ENCODE data around the gene STAM2.
"Not testable (repeated sequence)": the region's sequence is repeated elsewhere in the genome, so short reads cannot be mapped to it uniquely, and the experiment has no call there.

Gene STAM2

DNA sequence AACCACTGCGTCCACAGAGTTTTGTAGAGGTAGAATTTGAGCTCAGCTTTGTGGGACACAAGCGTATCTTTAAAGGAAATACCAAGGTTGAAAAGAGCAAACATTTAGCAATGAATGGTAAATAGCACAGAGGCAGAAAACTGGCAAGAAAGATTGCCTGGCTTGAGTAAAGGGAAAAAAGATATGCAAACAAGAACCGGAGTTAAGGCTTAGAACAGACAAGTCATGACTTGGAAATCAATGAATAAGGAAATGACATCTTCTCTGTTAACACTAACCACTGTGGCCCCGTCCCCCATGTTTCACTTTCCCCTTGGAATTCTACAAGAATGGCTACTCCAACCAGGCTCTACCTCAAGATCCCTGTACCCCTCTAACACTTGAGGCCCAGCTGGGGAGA lies 3.8 kb downstream of the STAM2 start:
- no peak for FAIRE-seq

DNA sequence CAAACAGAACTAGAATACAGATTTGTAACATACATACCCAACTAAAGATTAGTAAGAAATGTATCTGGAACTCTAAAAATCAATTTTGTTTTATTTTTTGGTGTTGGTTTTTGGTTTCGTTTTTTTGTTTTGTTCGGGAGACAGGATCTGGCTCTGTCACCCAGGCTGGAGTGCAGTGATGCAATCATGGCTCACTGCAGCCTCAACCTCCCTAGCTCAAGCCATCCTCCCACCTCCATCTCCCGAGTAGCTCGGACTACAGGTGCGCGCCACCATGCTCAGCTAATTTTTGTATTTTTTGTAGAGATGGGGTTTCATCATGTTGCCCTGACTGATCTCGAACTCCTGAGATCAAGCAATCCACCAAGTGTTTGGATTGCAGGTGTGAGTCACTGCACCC lies 6.4 kb downstream of the STAM2 start:
- FAIRE-seq = not testable (repeated sequence)

DNA sequence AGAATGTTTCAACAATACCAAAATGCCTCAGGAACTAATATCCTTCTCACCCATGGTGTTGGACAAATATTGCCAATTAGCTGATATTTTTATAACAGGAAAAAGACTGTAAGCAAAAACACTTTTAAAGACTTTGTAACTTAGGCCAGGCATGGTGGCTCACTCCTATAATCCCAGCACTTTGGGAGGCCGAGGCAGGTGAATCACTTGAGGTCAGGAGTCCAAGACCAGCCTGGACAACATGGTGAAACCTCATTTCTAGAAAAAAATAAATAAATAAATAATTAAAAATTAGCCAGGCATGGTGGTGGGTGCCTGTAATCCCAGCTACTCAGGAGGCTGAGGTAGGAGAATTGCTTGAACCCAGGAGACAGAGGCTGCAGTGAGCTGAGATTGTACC lies 8.1 kb downstream of the STAM2 start:
- FAIRE-seq = not testable (repeated sequence)

DNA sequence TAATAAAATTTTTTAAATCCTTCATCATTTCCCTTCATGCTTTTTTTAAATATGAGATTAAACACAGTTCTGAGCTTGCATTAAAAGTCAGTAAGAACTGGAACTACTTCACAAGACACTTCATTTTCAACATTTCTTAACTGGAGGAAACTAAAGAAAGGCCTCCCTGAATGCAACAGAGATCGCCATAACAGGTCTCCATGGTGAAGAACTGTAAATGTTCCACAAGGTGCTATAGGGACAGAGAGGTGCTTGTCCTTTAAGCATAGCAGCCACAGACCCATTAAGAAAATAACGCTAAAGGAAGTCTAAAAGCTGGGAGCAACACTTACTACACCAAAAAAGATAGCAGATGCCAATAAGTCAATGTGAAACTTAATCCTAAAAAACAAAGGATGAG lies 8.5 kb downstream of the STAM2 start:
- no peak for FAIRE-seq

DNA sequence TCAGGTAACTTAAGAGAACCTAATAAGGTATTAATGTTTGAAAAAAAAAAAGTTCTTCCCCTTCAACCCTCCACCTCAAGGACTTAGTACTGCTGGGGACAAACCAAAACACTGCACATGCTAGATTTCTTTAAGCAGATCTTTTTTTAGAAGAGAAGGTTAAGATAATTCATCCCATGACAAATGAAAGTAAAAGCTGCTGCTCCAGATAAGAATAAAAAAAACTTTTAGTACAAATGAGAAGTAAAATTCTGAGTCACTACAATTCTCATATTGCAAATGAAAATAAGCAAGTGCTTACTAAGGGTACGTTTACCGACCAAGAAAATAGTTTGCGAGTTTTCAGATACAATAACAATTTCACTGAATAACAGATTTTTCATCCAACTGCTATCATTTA lies 8.9 kb downstream of the STAM2 start:
- peak; percentile 60 for FAIRE-seq

DNA sequence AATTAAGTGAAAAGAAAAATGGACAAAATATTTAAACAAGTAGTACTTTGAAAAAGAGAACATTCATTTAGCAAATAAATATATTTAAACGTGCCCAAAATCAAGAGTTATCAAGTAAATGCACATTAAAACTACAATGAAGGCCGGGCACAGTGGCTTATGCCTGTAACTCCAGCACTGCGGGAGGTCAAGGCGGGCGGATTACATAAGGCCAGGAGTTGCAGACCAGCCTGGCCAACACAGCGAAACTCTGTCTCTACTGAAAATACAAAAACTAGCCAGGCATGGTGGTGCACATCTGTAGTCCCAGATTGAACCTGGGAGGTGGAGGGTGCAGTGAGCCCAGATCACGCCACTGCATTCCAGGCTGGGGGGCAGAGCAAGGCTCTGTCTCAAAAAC lies 9.8 kb downstream of the STAM2 start:
- FAIRE-seq = no peak

DNA sequence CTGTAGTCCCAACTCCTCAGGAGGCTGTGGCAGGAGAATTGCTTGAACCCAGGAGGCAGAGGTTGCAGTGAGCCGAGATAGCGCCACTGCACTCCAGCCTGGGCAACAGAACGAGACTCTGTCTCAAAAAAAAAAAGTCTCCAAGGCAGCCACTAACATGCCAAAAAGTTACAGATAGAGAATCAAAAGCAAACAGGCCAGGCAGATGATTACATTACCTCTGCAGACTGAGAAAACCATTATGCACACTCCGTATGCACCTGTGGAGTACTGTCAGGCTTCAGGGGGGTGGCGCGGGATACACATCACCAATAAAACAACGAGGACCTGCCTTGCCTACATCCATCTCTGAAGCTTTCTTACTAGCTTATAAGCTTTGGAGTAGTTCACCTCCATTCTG lies 10.3 kb downstream of the STAM2 start:
- FAIRE-seq = no peak

DNA sequence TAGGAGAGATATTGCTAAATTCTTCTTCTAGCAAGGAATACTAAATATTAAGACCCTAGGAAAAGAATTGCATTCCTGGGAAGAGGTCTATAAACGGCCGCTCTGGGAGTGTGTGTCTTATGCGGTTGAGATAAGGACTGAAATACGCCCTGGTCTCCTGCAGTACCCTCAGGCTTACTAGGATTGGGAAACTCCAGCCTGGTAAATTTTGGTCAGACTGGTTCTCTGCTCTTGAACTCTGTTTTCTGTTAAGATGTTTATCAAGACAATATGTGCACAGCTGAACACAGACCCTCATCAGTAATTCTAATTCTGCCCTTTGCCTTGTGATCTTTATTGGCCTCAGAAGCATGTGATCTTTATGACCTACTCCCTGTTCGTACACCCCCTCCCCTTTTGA lies 11.9 kb downstream of the STAM2 start:
- not testable (repeated sequence) for FAIRE-seq

DNA sequence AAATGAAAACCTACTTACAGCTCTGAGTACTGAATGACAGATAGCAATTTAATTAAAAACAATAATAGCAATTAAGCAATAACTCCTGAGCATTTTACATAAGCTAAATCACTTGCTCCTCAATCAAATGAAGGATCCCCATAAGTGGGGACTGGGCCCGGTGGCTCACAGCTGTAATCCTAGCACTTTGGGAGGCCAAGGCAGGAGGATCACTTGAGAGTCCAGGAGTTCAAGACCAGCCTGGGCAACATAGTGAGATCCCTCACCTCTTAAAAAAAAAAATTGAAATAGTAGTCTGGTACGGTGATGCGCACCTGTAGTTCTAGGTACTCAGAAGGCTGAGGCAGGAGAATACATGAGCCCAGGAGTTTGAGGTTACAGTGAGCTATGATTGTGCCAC lies 13.4 kb downstream of the STAM2 start:
- FAIRE-seq = no peak

DNA sequence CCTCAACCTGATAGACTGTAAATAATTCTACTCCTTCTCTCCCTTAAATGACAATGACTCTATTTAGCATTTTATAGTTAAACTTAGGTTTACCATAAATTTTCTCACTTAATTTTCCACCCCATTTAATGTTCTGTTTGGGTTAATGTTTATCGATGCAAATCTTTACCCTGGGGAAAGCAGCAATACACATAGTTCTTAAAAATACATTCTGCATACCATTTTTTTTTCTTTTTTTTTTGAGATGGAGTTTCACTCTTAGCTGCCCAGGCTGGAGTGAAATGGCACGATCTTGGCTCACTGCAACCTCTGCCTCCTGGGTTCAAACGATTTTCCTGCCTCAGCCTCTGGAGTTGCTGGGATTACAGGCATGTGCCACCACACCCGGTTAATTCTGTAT lies 14.0 kb downstream of the STAM2 start:
- no peak for FAIRE-seq

DNA sequence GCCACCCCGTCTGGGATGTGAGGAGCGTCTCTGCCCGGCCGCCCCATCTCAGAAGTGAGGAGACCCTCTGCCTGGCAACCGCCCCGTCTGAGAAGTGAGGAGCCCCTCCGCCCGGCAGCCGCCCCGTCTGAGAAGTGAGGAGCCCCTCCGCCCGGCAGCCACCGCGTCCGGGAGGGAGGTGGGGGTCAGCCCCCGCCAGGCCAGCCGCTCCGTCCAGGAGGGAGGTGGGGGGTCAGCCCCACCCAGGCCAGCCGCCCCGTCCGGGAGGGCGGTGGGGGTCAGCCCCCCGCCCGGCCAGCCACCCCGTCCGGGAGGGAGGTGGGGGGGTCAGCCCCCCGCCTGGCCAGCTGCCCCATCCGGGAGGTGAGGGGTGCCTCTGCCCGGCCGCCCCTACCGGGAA lies 15.2 kb downstream of the STAM2 start:
- FAIRE-seq = not testable (repeated sequence)

DNA sequence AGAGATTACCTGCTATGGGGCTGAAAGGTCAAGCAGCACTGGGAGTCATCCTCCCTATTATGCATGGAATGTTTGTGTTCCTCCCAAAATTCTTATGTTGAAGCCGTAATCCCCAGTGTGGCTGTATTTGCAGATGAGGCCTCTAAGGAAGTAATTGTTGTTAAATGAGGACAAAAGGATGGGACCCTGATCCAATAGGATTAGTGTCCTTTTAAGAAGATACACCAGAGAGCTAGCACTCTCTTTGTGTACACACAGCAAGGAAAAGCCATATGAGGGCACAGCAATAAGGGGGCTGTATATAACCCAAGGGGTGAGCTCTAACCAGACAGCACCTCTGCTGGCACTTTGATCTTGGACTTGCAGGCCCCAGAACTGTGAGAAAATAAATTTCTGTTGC lies 18.3 kb downstream of the STAM2 start:
- no peak for FAIRE-seq

DNA sequence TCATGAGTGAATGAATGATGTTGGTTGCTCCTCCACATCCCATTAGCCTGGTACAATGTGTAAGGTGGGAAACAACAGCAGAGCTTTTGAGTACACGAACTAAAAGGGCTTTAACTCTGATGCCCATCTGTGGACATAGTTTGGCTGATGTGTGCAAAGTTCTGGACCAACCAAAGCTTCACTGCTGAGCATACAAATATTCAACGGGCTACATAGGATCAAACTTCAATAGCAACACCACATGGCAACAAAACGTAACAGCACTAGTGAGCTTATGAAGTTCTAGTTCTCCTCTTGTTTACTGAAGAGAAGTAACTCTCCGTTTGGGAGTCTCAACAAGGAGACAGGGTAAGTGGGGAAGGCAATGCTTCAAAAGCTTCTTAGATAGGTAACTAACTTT lies 20.4 kb downstream of the STAM2 start:
- no peak for FAIRE-seq

DNA sequence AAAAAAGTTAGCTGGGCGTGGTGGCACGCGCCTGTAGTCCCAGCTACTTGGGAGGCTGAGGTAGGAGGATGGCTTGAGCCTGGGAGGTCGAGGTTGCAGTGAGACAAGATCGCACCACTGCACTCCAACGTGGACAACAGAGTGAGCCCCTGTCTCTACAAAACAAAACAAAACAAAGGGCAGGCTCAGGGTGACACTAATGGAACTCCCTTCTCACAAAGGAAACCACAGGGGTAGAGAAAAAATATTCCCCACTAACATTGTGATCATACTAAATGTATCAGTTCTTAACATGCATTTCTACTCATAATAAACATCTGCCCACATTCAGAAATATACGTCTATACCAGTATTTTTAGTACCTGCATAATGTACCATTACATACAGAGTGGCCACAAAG lies 21.1 kb downstream of the STAM2 start:
- no peak for FAIRE-seq

DNA sequence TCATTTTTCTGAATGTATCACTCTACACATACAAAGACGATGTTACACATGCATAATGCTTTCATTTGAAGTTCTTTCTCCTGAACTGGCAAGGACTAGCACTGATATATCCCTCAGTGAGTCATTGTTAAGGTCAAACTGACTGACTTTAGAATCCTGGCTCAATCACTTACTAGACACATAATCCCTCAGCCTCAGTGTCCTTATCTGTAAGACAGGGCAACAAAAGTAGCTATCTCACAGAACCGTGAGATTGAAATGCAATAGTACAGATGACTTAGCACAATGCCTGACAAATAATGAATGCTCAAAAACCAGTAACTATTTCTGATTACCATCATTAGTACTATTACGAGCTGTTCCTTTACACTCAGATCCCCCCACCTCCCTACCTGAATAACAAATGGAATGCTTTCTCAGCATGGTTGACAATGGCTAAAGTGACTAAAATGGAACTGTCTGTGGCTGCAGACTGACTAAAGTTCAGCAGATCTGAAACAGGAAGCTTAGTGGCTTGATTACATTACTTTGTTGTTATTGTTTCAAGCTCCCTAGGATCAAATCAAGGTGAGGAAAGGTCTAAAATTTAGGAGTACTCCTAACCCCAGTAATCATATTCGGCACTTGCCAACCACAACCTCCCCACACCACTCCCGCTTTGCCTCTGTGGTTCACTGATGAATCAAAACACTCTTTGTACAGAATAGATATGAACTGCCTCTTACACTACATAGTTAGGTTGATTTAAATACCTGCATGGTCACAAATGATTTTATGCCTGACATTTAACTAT lies 40.9 kb downstream of the STAM2 start:
- no peak for FAIRE-seq

DNA sequence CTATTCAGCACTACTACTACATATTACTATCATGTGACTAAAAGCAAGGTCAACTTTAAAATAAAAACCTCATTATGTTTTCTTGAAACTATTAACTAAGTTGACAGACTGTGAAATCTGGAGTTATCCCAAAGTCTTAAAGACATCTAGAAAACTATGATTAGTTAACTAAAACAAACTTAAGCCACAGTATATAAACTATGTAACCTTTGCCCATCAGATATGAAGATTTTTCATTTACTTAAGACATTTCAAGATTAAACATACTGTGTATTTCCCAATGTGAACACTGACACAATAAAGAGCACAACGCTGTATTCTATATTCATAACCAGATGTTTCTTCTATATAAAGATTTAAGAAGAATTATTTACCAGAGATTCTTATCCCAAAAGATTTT lies 43.3 kb downstream of the STAM2 start:
- peak; percentile 43 for FAIRE-seq

DNA sequence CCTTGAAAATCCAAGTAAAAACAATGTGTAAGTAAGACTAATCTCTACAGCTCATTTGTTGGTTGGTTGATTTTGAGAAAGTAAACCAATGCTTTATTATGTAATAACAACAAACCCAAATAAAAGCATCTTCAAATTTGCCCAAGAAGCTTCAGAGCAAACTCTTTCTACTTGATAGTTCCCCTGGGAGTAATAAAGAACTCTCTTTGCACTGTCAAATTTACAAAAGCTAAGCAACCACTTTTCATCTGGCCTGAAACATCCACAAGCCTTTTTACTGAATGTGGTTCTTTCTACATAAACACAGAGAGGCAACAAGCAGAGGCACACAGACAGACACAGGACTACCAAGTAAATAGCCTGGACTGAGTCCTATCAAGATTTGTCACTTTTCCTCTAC lies 47.9 kb downstream of the STAM2 start:
- FAIRE-seq = no peak

DNA sequence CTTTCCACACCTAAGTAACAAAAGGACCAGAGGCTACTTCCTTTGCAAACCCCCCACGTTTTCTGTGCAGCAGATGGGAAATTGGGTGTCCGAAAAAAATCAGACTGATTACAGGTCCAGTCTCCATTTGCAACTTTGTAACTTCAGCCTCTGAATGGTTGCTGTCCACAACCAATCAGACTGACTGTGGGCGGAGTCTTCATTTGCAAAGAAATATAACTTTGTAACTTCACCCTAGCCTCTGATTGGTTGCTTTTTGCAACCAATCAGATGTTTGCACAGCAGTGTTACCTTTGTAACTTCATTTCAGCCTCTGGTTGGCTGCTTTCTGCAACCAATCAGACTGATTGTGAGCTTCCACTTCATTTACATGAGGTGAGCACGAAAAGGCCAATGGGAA lies 48.9 kb downstream of the STAM2 start:
- no peak for FAIRE-seq

DNA sequence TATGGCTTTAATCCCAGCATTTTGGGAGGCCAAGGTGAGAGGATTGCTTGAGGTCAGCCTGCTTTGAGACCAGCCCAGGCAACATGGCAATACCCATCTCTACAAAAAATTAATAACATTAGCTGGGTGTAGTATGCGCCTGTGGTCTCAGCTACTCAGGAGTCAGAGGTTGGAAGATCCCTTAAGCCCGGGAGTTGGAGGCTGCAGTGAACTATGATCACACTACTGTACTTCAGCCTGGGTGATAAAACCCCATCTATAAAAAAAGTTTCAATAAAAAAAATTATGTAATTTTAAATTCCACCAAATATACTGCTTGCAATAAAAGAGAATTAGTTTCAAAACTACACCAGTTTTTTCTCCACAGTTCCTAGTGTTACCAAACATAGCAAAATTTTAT lies 53.4 kb downstream of the STAM2 start:
- no peak for FAIRE-seq

DNA sequence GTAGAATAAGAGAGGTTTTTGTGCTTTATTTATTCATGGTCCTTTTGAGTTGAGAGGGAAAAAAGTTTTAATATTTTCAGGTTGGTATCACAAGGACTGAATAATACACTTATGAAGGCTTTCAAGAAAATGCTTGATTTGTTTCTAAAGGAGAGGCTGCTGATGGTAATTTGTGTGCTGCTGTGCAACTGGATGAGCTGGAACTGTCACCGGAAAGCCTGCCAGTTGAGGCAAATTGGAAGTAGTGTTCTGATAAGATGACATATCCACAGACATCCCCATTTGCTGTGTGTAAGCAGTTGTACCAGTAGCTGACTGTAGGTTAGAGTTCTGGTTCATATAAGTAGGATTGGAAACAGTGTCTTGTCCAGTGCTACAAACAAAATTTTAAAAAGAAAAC lies 55.1 kb downstream of the STAM2 start:
- FAIRE-seq = no peak

DNA sequence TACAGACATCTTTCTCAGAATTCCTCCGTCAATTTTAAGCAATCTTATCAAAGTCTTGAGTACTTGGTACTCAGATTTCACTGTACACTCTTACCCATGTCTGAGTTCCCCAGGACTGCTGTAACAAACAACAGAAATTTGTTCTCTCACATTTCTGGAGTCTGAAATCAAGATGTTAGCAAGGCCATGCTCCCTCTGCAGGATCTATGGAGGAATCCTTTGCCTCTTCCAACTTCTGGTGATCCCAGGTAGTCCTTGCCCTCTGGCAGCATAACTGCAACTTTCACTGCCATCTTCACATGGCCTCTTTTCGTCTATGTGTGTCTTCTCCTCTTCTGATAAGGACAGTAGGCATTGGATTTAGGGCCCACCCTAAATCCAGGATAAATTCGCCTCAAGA lies 59.6 kb downstream of the STAM2 start:
- FAIRE-seq = no peak

DNA sequence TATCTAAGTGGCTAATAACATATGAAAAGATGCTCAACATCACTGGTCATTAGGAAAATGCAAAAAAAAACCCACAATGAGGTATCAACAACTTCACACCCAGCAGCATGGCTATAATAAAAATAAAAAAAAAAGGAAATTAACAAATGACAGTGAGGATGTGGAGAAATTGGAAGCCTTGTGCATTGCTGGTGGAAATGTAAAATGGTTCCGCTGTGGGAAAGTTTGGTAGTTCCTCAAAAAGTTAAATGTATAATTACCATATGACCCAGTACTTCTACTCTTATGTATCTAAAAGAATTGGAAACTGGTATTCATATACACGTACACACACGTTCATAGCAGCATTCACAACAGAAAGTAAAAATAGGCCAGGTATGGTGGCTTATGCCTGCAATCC lies 61.2 kb downstream of the STAM2 start:
- no peak for FAIRE-seq

DNA sequence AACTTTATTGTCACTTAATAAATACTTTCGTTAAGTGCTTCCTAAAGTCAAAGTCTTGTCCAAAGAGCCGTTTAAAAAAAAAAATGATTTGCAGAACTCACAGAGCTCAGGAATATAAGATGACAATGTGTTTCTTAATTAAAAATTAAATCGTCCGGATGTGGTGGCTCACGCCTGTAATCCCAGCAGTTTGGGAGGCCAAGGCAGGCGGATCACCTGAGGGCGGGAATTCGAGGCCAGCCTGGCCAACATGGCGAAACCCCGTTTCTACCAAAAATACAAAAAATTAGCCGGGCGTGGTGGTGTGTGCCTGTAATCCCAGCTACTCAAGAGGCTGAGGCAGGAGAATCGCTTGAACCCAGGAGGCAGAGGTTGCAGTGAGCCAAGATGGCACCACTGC lies 68.4 kb downstream of the STAM2 start:
- not testable (repeated sequence) for FAIRE-seq

DNA sequence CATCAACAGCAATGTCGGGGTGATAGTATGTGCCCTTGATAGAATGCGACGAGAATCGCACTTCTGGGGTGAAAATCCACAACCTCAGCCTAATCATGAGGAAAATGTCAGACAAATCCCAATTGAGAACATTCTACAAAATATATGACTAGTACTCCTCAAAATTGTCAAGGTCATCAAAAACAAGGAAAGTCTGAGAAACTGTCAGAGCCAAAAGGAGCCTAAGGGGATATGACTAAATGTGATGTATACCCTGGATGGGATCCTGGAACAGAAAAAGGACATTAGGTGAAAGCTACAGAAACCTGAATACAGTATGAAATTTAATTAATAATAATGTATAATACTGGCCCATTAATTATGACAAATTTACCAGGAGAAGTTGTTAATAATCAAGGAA lies 69.1 kb downstream of the STAM2 start:
- FAIRE-seq = no peak

DNA sequence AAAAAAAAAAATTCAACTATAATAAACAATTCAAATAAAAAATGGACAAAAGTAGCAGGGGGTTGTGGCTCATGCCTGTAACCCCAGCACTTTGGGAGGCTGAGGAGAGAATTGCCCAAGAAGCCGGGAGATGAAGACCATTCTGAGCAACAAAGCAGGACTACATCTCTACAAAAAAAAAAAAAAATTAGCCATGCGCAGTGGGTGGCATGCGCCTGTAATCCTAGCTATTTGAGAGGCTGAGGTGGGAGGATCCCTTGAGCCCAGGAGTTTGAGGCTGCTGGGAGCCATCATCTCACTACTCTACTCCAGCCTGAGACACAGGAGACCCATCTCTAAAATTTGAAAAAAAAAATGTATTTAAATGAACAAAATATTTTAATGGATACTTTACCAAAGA lies 72.3 kb downstream of the STAM2 start:
- no peak for FAIRE-seq

DNA sequence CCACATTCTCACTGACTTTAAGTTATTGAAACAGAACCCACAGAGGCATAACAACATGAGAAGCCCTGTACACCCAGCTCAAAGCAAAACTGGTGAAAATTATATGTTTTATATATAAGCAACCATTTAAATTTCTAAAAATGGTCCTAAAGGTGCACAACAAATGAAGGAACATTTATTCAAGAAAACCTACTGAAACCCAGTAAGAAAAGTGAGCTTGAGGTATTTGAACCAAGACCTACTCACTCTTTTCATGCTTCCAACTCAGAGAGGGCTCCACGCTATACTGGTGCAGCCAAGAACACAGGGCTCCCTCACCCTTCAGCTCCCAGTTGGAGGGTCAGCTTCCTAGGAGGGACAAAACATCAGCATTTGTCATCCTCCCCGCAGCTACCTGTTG lies 74.6 kb downstream of the STAM2 start:
- no peak for FAIRE-seq
